ENCODE data around the gene PCDH12. TPM values are rescaled to one million over a fixed set of nuclear protein-coding genes. Genes with fewer than 3 reads are reported as not detected.

Gene PCDH12
- total RNA-seq, 1 experiment from 2014 or later = 0.15 TPM

DNA sequence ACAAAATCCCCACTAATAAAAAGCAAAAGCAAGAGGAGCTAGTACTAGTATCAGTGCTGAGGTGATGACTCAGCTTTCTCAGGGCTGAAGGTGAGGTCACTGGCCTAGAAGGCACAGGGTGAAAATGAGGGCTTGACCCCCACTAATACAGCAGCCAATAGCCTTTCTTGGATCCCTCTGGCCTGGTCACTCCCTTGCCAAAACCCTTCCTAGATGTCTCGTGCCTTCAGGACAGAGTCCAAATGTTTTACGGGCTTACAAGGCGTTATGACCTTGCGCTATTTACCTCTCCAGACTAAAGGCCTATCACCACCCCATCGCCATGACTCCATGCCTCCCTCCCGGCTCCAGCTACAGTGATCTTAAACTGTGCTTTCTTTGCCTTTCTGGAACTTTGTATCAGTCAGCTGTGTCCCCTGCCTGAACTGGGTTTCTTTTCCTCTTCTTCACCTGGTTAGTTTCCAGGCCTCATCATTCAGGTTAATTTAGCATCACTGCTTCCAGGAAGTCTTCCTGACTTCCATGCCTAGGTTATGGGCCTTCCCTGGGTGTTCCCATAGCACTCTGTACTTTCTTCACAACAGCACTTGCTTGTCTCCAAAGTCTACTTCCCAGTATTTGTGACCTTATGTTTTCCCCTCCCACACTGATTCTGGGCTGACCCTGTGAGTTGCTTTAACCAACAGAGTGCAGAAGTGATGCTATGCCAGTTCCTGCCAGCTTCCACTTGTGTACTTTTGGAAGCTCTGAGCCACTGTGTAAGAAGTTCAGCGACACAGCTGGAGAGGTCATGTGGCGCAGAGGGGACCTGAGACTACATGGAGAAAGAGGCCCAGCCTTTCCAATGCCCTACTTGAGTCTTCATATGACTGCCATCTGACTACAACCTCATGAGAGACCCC lies 38.5 kb downstream of the PCDH12 start:
- H3K9me2 ChIP-seq (replicated peaks; ENCODE audit: low read length) = no peaks in the 10 kb centered on the region
- no peaks in the 10 kb centered on the region for H3K36me3 ChIP-seq (ENCODE audit: low read depth, low read length)
- no peak for ATAC-seq
- TF ChIP-seq, protein P1, sequence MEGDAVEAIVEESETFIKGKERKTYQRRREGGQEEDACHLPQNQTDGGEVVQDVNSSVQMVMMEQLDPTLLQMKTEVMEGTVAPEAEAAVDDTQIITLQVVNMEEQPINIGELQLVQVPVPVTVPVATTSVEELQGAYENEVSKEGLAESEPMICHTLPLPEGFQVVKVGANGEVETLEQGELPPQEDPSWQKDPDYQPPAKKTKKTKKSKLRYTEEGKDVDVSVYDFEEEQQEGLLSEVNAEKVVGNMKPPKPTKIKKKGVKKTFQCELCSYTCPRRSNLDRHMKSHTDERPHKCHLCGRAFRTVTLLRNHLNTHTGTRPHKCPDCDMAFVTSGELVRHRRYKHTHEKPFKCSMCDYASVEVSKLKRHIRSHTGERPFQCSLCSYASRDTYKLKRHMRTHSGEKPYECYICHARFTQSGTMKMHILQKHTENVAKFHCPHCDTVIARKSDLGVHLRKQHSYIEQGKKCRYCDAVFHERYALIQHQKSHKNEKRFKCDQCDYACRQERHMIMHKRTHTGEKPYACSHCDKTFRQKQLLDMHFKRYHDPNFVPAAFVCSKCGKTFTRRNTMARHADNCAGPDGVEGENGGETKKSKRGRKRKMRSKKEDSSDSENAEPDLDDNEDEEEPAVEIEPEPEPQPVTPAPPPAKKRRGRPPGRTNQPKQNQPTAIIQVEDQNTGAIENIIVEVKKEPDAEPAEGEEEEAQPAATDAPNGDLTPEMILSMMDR (conservative IDR thresholded peaks at IDR 0.05; ENCODE audit: low read depth, low read length) = no peak
- TF ChIP-seq EZH2phosphoT487 (IDR thresholded peaks at IDR 0.05; ENCODE audit: borderline replicate concordance, low read length) = no peak
- no peak for TF ChIP-seq EZH2 (IDR thresholded peaks at IDR 0.05; ENCODE audit: low read length, unreplicated experiment)
- no peak for DNase-seq
- H3K4me2 ChIP-seq (ENCODE audit: low read length) = no peak overlapping the region
- peaks cover 13% of the 10 kb centered on the region for H3K79me2 ChIP-seq (ENCODE audit: low read length)
- no peaks in the 10 kb centered on the region for H3K9me3 ChIP-seq (ENCODE audit: low read length)
- ChIA-PET POLR2A (ENCODE audit: unreplicated experiment) (interaction anchor here (0.7 kb wide), 1 partner anchor 702 kb away, joined by 3 read pairs; no protein-coding TSS in a partner anchor), CTCF (no interaction called here)
- H3K9ac ChIP-seq (ENCODE audit: low read length) = no peak overlapping the region
- H3K4me1 ChIP-seq (ENCODE audit: insufficient read depth, low read length) = peaks cover 6% of the 10 kb centered on the region; the same call in 1 of the 2 replicates
- no peaks in the 10 kb centered on the region for H4K20me1 ChIP-seq (ENCODE audit: low read length)
- H3K27ac ChIP-seq (ENCODE audit: low read length) = no peak overlapping the region
- H3K27me3 ChIP-seq (ENCODE audit: low read length) = no peaks in the 10 kb centered on the region
- no peaks in the 10 kb centered on the region for H3F3A ChIP-seq (ENCODE audit: low read length, unreplicated experiment)
- intact Hi-C loops (cut with micrococcal nuclease) = no loop called here
- no peak overlapping the region for H3K4me3 ChIP-seq (ENCODE audit: low read length)
- BruUV-seq (replicated peaks) = no TSS peak
- H2AFZ ChIP-seq (ENCODE audit: low read length) = no peak overlapping the region

DNA sequence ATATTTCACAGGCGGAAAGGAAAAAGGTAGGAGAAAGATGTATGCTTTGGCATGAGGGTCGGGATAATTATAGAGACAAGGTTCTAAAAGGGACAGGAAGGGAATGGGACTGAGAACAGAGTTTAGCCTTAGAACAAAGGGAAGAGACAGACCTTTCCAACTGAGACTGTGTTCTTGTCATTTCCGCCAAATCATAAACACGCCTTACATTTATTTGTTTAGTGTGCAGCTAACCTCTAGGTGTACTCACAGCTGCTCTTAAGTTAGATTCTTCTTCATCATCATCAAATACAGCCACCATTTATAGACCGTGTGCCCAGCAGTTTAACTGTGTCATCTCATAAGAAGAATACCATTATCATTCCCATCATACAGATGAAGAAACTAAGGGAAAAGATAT lies 40.2 kb downstream of the PCDH12 start:
- CTCF ChIA-PET = no interaction called here
- H3K9me2 ChIP-seq (replicated peaks; ENCODE audit: low read length) = no peaks in the 10 kb centered on the region
- POLR2A ChIA-PET (ENCODE audit: unreplicated experiment) = interaction anchor here (0.5 kb wide), 1 partner anchor 23 kb away, joined by 5 read pairs; no protein-coding TSS in a partner anchor

More for the DNA sequence above, 40.2 kb downstream of the PCDH12 start:
- H3K27ac ChIP-seq (ENCODE audit: low read length) = no peak overlapping the region
- BruUV-seq (replicated peaks) = no TSS peak
- intact Hi-C loops (cut with micrococcal nuclease) = no loop called here
- no peak overlapping the region for H3K4me3 ChIP-seq (ENCODE audit: low read length)
- no peaks in the 10 kb centered on the region for H3K27me3 ChIP-seq (ENCODE audit: low read length)
- ATAC-seq = no peak
- no peaks in the 10 kb centered on the region for H3K36me3 ChIP-seq (ENCODE audit: low read depth, low read length)
- H2AFZ ChIP-seq (ENCODE audit: low read length) = no peak overlapping the region
- H3K4me1 ChIP-seq (ENCODE audit: insufficient read depth, low read length) = 0 out of 2 replicates have a peak, but pooled peaks cover 4% of the 10 kb centered on the region
- no peaks in the 10 kb centered on the region for H3K9me3 ChIP-seq (ENCODE audit: low read length)
- DNase-seq = no peak
- H3K9ac ChIP-seq (ENCODE audit: low read length) = no peak overlapping the region
- H3K4me2 ChIP-seq (ENCODE audit: low read length) = no peak overlapping the region
- TF ChIP-seq, protein P1 (conservative IDR thresholded peaks at IDR 0.05; ENCODE audit: low read depth, low read length) = no peak
- TF ChIP-seq EZH2phosphoT487 (IDR thresholded peaks at IDR 0.05; ENCODE audit: borderline replicate concordance, low read length) (no peak), EZH2 (IDR thresholded peaks at IDR 0.05; ENCODE audit: low read length, unreplicated experiment) (no peak)
- no peaks in the 10 kb centered on the region for H3F3A ChIP-seq (ENCODE audit: low read length, unreplicated experiment)
- H3K79me2 ChIP-seq (ENCODE audit: low read length) = peaks cover 3% of the 10 kb centered on the region; the same call in 1 of the 2 replicates
- H4K20me1 ChIP-seq (ENCODE audit: low read length) = no peaks in the 10 kb centered on the region
